HepG2 (cell line): ENCODE data around the gene MT1G. TPM values are rescaled to one million over a fixed set of nuclear protein-coding genes. Genes with fewer than 3 reads are reported as not detected.

Experiments
- ATAC-seq: fragments of 200-7000 bp; cut with Tn5 transposase; 3 replicates; pipeline ENCODE4 v1.9.1; 2020; ENCODE audit warnings: mild to moderate bottlenecking, moderate library complexity
- BruUV-seq: library from RNA; stranded (reverse); fragments of 400-500 nt; replicated peaks from 2 replicates; lab custom pipeline; 2021; lab: Mats Ljungman, UMichigan
- CTCF ChIA-PET: fragments of 300-600 bp; formaldehyde crosslinking; extraction: SDS; loops from one replicate; lab custom pipeline; 2021; ENCODE audit warnings: low total read pairs, inconsistent platforms, low intra/inter-chr PET ratio; lab: Yijun Ruan, JAX
- POLR2A ChIA-PET: fragments of 350-600 bp; sonication (Branson Sonifier 250); formaldehyde crosslinking; loops from one replicate; lab custom pipeline; 2020; ENCODE audit warnings: antibody characterized with exemption, inconsistent platforms; lab: Yijun Ruan, JAX
- DNase-seq: peaks from one replicate; pipeline ENCODE4 v3.0.0-alpha.2; 2015; ENCODE audit warnings: low spot score
- FAIRE-seq: peaks from 3 replicates; lab custom pipeline; 2011; peaks lifted over from hg19 to GRCh38; lab: Jason Lieb, UNC
- H2AFZ ChIP-seq: one replicate; pipeline ENCODE4 v1.6.1; 2011; ENCODE audit warnings: low read length, inconsistent platforms
- H3K27ac ChIP-seq: fragments of 300-600 bp; 3 replicates; pipeline ENCODE4 v1.8.0; 2011; ENCODE audit warnings: mixed run types, mild to moderate bottlenecking, mixed read lengths, low read length, inconsistent platforms; ENCODE audit not compliant: insufficient read depth; ENCODE audit errors: extremely low read length
- H3K27me3 ChIP-seq, 2 experiments: fragments of 200-600 bp in 1 of 2; 2 replicates in 1 of 2; 3 replicates in 1 of 2; pipeline versions ENCODE4 v1.6.0 to v1.8.0; 2011; ENCODE audit warnings: low read length in 2 of 2, mild to moderate bottlenecking in 2 of 2, moderate library complexity in 2 of 2, inconsistent platforms in 1 of 2; ENCODE audit not compliant: insufficient read depth in 2 of 2, control insufficient read depth in 1 of 2
- H3K36me3 ChIP-seq, 2 experiments: fragments of 200-600 bp in 1 of 2; replicated peaks in 1 of 2; 2 replicates in 1 of 2; 3 replicates in 1 of 2; pipeline versions ENCODE4 v1.5.1 to v1.8.0; 2011; ENCODE audit warnings: low read length in 2 of 2, inconsistent platforms in 1 of 2; ENCODE audit not compliant: insufficient read depth in 2 of 2, control insufficient read depth in 1 of 2
- H3K4me1 ChIP-seq: 2 replicates; pipeline ENCODE4 v1.5.1; 2012; ENCODE audit warnings: low read length, inconsistent platforms; ENCODE audit not compliant: insufficient read depth
- H3K4me2 ChIP-seq: 2 replicates; pipeline ENCODE4 v1.6.0; 2011; ENCODE audit warnings: low read depth, low read length, inconsistent platforms
- H3K4me3 ChIP-seq, 3 experiments: fragments of 200-600 bp in 1 of 3; sonication (generic), shearing (Covaris generic) in 1 of 3; replicated peaks in 1 of 3; 2 replicates each; pipeline ENCODE4 v1.5.1; 2011 to 2016; ENCODE audit warnings: low read length in 3 of 3, inconsistent platforms in 2 of 3, low read depth in 2 of 3, mild to moderate bottlenecking in 2 of 3, control low read depth in 1 of 3, mixed read lengths in 1 of 3; ENCODE audit not compliant: insufficient read depth in 1 of 3
- H3K79me2 ChIP-seq: one replicate; pipeline ENCODE4 v1.6.1; 2011; ENCODE audit warnings: low read length, inconsistent platforms; ENCODE audit not compliant: insufficient read depth
- H3K9ac ChIP-seq: 2 replicates; pipeline ENCODE4 v1.6.0; 2011; ENCODE audit warnings: mild to moderate bottlenecking, low read depth, low read length, inconsistent platforms; ENCODE audit not compliant: insufficient read depth
- H3K9me3 ChIP-seq: 2 replicates; pipeline ENCODE4 v1.5.1; 2012; ENCODE audit warnings: mild to moderate bottlenecking, low read length
- H4K20me1 ChIP-seq: 2 replicates; pipeline ENCODE4 v1.6.0; 2011; ENCODE audit warnings: inconsistent platforms, mild to moderate bottlenecking, low read length, moderate library complexity; ENCODE audit not compliant: insufficient read depth
- CEBPB ChIP-seq: IDR thresholded peaks from 2 replicates; pipeline ENCODE4 v1.6.1; 2011; ENCODE audit warnings: low read depth, low read length, improper control_type of control experiment, borderline replicate concordance
- CHD2 ChIP-seq: IDR thresholded peaks from 2 replicates; pipeline ENCODE4 v1.6.1; 2011; ENCODE audit warnings: low read depth, low read length, improper control_type of control experiment
- DNMT1 ChIP-seq: sonication (generic); formaldehyde crosslinking; IDR thresholded peaks from 2 replicates; pipeline ENCODE4 v1.5.1; 2020; ENCODE audit warnings: mild to moderate bottlenecking, missing genetic modification reagents
- FIP1L1 ChIP-seq: fragments of 200-400 bp; formaldehyde crosslinking; IDR thresholded peaks from 2 replicates; pipeline ENCODE4 v1.6.1; 2018; ENCODE audit warnings: low read depth, mild to moderate bottlenecking, low read length, moderate library complexity, borderline replicate concordance; ENCODE audit not compliant: insufficient read depth
- NFATC3 ChIP-seq: sonication (generic); formaldehyde crosslinking; IDR thresholded peaks from 2 replicates; pipeline ENCODE4 v1.5.1; 2020; ENCODE audit warnings: mild to moderate bottlenecking, missing genetic modification reagents
- NR2C2 ChIP-seq: sonication (generic); formaldehyde crosslinking; IDR thresholded peaks from 2 replicates; pipeline ENCODE4 v1.4.0; 2020; ENCODE audit warnings: missing genetic modification reagents, mild to moderate bottlenecking, moderate library complexity, borderline replicate concordance
- POLR2AphosphoS5 ChIP-seq: IDR thresholded peaks from 2 replicates; pipeline ENCODE4 v1.6.1; 2012; ENCODE audit warnings: low read depth, low read length
- SRF ChIP-seq: IDR thresholded peaks from 2 replicates; pipeline ENCODE4 v1.6.1; 2011; ENCODE audit warnings: mild to moderate bottlenecking, low read depth, low read length, moderate library complexity
- ZNF253 ChIP-seq: sonication (generic); formaldehyde crosslinking; IDR thresholded peaks from 2 replicates; pipeline ENCODE4 v1.8.0; 2022; ENCODE audit warnings: mild to moderate bottlenecking, missing genetic modification reagents, borderline replicate concordance
- ZNF337 ChIP-seq: sonication (generic); formaldehyde crosslinking; IDR thresholded peaks from 2 replicates; pipeline ENCODE4 v1.5.1; 2020; ENCODE audit warnings: missing genetic modification reagents, low read depth, mild to moderate bottlenecking, borderline replicate concordance
- ZNF34 ChIP-seq: sonication (generic); formaldehyde crosslinking; IDR thresholded peaks from 2 replicates; pipeline ENCODE4 v1.4.0; 2020; ENCODE audit warnings: mild to moderate bottlenecking, missing genetic modification reagents, borderline replicate concordance
- ZNF557 ChIP-seq: sonication (generic); formaldehyde crosslinking; IDR thresholded peaks from 2 replicates; pipeline ENCODE4 v1.4.0; 2020; ENCODE audit warnings: missing genetic modification reagents
- ZNF660 ChIP-seq: sonication (generic); formaldehyde crosslinking; IDR thresholded peaks from 2 replicates; pipeline ENCODE4 v1.5.1; 2020; ENCODE audit warnings: mild to moderate bottlenecking, low read depth, missing genetic modification reagents, borderline replicate concordance
- ZNF768 ChIP-seq: sonication (generic); formaldehyde crosslinking; IDR thresholded peaks from 2 replicates; pipeline ENCODE4 v1.4.0; 2020; ENCODE audit warnings: missing genetic modification reagents
- ZNF816 ChIP-seq: sonication (generic); formaldehyde crosslinking; IDR thresholded peaks from 2 replicates; pipeline ENCODE4 v1.8.0; 2022; ENCODE audit warnings: missing genetic modification reagents, mild to moderate bottlenecking, borderline replicate concordance
- WGBS: methylation state at CpG from one replicate; pipeline ENCODE4 v1.1.6; 2017; ENCODE audit warnings: low lambda C conversion rate; 5-methylcytosine and 5-hydroxymethylcytosine counted together
- in situ Hi-C: cut with HindIII; loops from 2 replicates; pipeline ENCODE4 v1.10.0; 2017; ENCODE audit warnings: low pct_unique_long_range_greater_than_20kb; ENCODE audit not compliant: extremely low pct_ligation_motif_present
- intact Hi-C: fragments of 100-400 bp; cut with micrococcal nuclease; formaldehyde crosslinking; loops from one replicate; pipeline ENCODE4 v1.10.0; 2022; ENCODE audit not compliant: unreplicated experiment
- polyA plus RNA-seq, 8 experiments: library from polyadenylated mRNA; depleted of rRNA in 3 of 8; stranded (reverse) in 7 of 8; unstranded in 1 of 8; fragments of >200 nt; fragmentation: Illumina TruSeq in 4 of 8; extraction: Trizol in 4 of 8; gene quantifications; 2 replicates each; pipeline versions ENCODE4 v1.2.1 to v1.2.3, GENCODE V29; 2011 to 2016; ENCODE audit warnings: low read depth in 4 of 8, missing spikeins in 1 of 8, mixed read lengths in 1 of 8; ENCODE audit not compliant: insufficient read depth in 1 of 8
- total RNA-seq, 5 experiments: library from RNA; depleted of rRNA; stranded (reverse); fragments of >200 nt; fragmentation: Illumina TruSeq; extraction: Trizol; gene quantifications; 2 replicates each; pipeline ENCODE4 v1.2.3, GENCODE V29; 2016; ENCODE audit warnings: low read depth in 1 of 5
- TF ChIP-seq, protein P1 (sequence below): sonication (generic); formaldehyde crosslinking; IDR thresholded peaks from 2 replicates; pipeline ENCODE4 v1.5.1; 2020; ENCODE audit warnings: mild to moderate bottlenecking, missing genetic modification reagents
- TF ChIP-seq, protein P2 (sequence below): sonication (generic); formaldehyde crosslinking; IDR thresholded peaks from 2 replicates; pipeline ENCODE4 v1.5.0; 2020; ENCODE audit warnings: missing genetic modification reagents
- TF ChIP-seq, protein P3 (sequence below): sonication (generic); formaldehyde crosslinking; IDR thresholded peaks from 2 replicates; pipeline ENCODE4 v1.5.0; 2020; ENCODE audit warnings: missing genetic modification reagents
- TF ChIP-seq, protein P4 (sequence below): IDR thresholded peaks from 2 replicates; pipeline ENCODE4 v1.6.1; 2016

The MT1G gene
- total and polyA plus RNA-seq, 2 of the 13 experiments (the other 11 are each of a cell fraction or from before 2014, with no cell fraction given), result 3.6 to 377 TPM

DNA sequence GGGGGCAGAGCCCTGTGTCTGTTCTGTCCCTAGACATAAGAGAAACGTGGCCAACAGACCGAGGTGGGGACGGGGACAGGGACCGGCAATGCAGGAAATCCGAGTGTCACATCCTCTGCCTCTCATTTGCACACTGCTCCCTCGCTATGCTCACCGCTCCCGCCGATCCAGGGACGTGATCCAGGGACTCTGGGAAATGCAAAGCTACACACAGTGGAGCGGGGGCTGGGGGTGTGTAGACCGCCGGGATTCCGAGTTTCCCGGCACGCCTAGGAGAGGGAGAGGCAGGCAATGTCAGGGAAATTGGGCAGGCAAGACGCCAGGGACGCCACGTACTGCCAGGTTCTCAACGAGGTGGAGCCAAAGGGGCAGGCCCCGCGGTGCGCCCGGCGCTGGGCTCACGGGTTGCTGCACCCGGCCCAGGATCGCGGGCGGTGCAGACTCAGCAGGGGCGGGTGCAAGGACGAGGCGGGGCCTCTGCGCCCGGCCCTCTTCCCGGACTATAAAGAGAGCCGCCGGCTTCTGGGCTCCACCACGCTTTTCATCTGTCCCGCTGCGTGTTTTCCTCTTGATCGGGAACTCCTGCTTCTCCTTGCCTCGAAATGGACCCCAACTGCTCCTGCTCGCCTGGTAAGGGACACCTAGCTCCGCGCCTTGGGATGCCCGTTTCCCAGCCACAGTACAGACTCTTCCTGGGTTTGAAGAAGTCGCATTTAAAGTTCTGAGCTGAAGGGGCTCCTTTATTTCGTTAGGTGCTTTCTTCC lies 14.3 kb upstream of the MT1G start, which contains the start of gene MT1X:
Gene MT1X (plus strand): TSS at position 532 of the 764 bp plus-strand sequence. CDS start 71 bp downstream, at position 603.
- Histone ChIP-seq H3K4me3 (peak within 1 kb of the TSS; percentile 62 to 83 (median 78); a peak in 5 of 6 replicates), H4K20me1 (no peaks in the 10 kb centered on the region), H3K4me2 (peak within 1 kb of the TSS; percentile 100), H2AFZ (peak within 1 kb of the TSS; percentile 79), H3K27ac (no peak within 1 kb of the TSS), H3K9me3 (peaks cover 9% of the 10 kb centered on the region), H3K79me2 (no peaks in the 10 kb centered on the region), H3K4me1 (peaks cover 45% of the 10 kb centered on the region), H3K27me3 (peaks cover 0 to 10% of the 10 kb centered on the region in 2 experiments; a peak in 1 of 5 replicates), H3K9ac (peak within 1 kb of the TSS; percentile 66), H3K36me3 (no peaks in the 10 kb centered on the region)
- ATAC-seq (peak; percentile 96), FAIRE-seq (peak; percentile 62), DNase-seq (peak; percentile 87)
- under 1% methylated on average over 30 of the region's 49 CpGs for WGBS
- intact Hi-C loops, result no loop called here
- POLR2A ChIA-PET, result interaction anchor here (1.0 to 2.3 kb wide), 7 partner anchors 20 to 75 kb away, joined by 3 to 15 read pairs (median 3); partner anchors contain the start of genes MT1A, MT2A and NUP93
- CTCF ChIA-PET, result no interaction called here
- in situ Hi-C loops, result no loop called here
- no TSS peak for BruUV-seq
- no peak for TF ChIP-seq DNMT1 (CRISPR knock-in tag)
- TF ChIP-seq ZNF768, result peak; percentile 80
- no peak for TF ChIP-seq ZNF660 (CRISPR knock-in tag)
- TF ChIP-seq ZNF816 (CRISPR knock-in tag), result no peak
- TF ChIP-seq ZNF337, result no peak
- TF ChIP-seq, protein P1, sequence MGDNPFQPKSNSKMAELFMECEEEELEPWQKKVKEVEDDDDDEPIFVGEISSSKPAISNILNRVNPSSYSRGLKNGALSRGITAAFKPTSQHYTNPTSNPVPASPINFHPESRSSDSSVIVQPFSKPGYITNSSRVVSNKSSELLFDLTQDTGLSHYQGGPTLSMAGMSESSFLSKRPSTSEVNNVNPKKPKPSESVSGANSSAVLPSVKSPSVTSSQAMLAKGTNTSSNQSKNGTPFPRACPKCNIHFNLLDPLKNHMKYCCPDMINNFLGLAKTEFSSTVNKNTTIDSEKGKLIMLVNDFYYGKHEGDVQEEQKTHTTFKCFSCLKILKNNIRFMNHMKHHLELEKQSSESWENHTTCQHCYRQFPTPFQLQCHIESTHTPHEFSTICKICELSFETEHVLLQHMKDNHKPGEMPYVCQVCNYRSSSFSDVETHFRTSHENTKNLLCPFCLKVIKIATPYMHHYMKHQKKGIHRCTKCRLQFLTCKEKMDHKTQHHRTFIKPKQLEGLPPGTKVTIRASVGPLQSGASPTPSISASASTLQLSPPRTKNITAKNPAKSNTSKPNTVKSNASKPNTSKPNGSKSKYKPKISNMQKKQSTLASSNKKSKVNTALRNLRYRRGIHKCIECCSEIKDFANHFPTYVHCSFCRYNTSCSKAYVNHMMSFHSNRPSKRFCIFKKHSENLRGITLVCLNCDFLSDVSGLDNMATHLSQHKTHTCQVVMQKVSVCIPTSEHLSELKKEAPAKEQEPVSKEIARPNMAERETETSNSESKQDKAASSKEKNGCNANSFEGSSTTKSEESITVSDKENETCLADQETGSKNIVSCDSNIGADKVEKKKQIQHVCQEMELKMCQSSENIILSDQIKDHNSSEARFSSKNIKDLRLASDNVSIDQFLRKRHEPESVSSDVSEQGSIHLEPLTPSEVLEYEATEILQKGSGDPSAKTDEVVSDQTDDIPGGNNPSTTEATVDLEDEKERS (CRISPR knock-in tag), result no peak
- no peak for TF ChIP-seq ZNF253 (CRISPR knock-in tag)
- TF ChIP-seq FIP1L1, result no peak
- TF ChIP-seq ZNF34 (CRISPR knock-in tag), result no peak
- no peak for TF ChIP-seq SRF
- TF ChIP-seq ZNF557, result peak; percentile 51; the same call in 1 of the 2 replicates
- TF ChIP-seq CHD2, result no peak
- TF ChIP-seq, protein P2, sequence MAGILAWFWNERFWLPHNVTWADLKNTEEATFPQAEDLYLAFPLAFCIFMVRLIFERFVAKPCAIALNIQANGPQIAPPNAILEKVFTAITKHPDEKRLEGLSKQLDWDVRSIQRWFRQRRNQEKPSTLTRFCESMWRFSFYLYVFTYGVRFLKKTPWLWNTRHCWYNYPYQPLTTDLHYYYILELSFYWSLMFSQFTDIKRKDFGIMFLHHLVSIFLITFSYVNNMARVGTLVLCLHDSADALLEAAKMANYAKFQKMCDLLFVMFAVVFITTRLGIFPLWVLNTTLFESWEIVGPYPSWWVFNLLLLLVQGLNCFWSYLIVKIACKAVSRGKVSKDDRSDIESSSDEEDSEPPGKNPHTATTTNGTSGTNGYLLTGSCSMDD (CRISPR knock-in tag), result 0 out of 2 replicates have a peak, but pooled peaks have one; percentile 66
- TF ChIP-seq, protein P3, sequence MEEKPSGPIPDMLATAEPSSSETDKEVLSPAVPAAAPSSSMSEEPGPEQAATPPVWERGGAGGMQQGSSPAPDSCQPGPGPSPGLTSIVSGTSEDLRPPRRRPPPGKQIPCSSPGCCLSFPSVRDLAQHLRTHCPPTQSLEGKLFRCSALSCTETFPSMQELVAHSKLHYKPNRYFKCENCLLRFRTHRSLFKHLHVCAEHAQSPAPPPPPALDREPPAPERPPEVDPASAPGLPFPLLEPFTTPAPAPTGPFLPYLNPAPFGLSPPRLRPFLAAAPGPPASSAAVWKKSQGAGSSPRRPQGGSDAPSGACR (CRISPR knock-in tag), result no peak
- TF ChIP-seq POLR2AphosphoS5, result peak; percentile 88
- no peak for TF ChIP-seq NFATC3 (CRISPR knock-in tag)
- TF ChIP-seq, protein P4, sequence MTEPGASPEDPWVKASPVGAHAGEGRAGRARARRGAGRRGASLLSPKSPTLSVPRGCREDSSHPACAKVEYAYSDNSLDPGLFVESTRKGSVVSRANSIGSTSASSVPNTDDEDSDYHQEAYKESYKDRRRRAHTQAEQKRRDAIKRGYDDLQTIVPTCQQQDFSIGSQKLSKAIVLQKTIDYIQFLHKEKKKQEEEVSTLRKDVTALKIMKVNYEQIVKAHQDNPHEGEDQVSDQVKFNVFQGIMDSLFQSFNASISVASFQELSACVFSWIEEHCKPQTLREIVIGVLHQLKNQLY (CRISPR knock-in tag), result 0 out of 2 replicates have a peak, but pooled peaks have one; percentile 30
- TF ChIP-seq CEBPB, result no peak
- no peak for TF ChIP-seq NR2C2 (CRISPR knock-in tag)
